KMS-11 (cell line): ENCODE data around the gene SLC4A2.

Source experiments
- H2AFZ ChIP-seq: fragments of 200-600 bp; sonication (generic); 2 replicates; pipeline ENCODE4 v1.6.1; 2016; ENCODE audit warnings: antibody characterized with exemption, mixed run types, low read depth
- H3K27ac ChIP-seq: fragments of 200-600 bp; sonication (generic); 2 replicates; pipeline ENCODE4 v1.6.1; 2016; ENCODE audit warnings: mild to moderate bottlenecking, mixed run types
- H3K27me3 ChIP-seq: fragments of 200-600 bp; sonication (generic); 2 replicates; pipeline ENCODE4 v1.6.1; 2017; ENCODE audit warnings: mild to moderate bottlenecking, low read depth, mixed run types, moderate library complexity; ENCODE audit not compliant: insufficient read depth
- H3K36me3 ChIP-seq: fragments of 200-600 bp; sonication (generic); 2 replicates; pipeline ENCODE4 v1.6.1; 2017; ENCODE audit warnings: mild to moderate bottlenecking, mixed run types; ENCODE audit not compliant: insufficient read depth
- H3K4me1 ChIP-seq: fragments of 200-600 bp; sonication (generic); 2 replicates; pipeline ENCODE4 v1.6.1; 2016; ENCODE audit warnings: mild to moderate bottlenecking, low read depth, mixed run types; ENCODE audit not compliant: poor library complexity, severe bottlenecking
- H3K4me2 ChIP-seq: fragments of 200-600 bp; sonication (generic); 2 replicates; pipeline ENCODE4 v1.7.0; 2016; ENCODE audit warnings: mild to moderate bottlenecking, mixed run types
- H3K4me3 ChIP-seq: fragments of 200-600 bp; sonication (generic); IDR thresholded peaks from 2 replicates; pipeline ENCODE4 v1.6.1; 2017; ENCODE audit warnings: low read depth, low read length, mixed read lengths; ENCODE audit not compliant: insufficient read depth
- H3K79me2 ChIP-seq: fragments of 200-600 bp; sonication (generic); 2 replicates; pipeline ENCODE4 v1.6.1; 2016; ENCODE audit warnings: low read depth, mixed run types; ENCODE audit not compliant: insufficient read depth
- H3K9ac ChIP-seq: fragments of 200-600 bp; sonication (generic); 2 replicates; pipeline ENCODE4 v1.6.1; 2016; ENCODE audit warnings: mild to moderate bottlenecking, mixed run types
- H4K20me1 ChIP-seq: fragments of 200-600 bp; sonication (generic); 2 replicates; pipeline ENCODE4 v1.6.1; 2016; ENCODE audit warnings: mild to moderate bottlenecking, mixed run types; ENCODE audit not compliant: insufficient read depth
- TF ChIP-seq, protein P1 (sequence below): fragments of 200-600 bp; sonication (generic); conservative IDR thresholded peaks from 2 replicates; pipeline ENCODE4 v1.6.1; 2017; ENCODE audit warnings: low read depth, mild to moderate bottlenecking, antibody characterized with exemption, low read length, moderate library complexity, mixed read lengths

The SLC4A2 gene

DNA sequence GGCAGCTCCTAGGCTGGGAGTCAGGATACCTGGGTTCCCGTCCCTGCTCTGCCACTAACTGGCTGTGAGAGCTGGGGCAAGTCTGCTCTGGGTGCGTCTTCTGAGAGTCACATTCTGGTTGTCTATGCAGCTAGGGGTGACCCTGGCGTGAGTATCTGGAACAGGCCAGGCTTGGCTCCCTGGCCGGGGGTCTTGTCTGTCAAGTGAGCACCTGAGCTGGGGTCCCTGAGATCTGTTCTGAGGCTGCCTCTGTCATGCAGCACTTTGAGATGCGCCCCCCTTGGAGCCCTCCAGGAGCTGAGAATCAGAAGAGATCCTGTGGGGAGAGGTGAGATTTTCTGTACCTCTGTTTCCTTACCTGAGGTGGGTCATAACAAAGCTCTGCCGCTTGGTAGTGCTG lies 34.4 kb downstream of the SLC4A2 start:
- Histone ChIP-seq H3K9ac (no peak overlapping the region), H3K27ac (no peak overlapping the region), H3K4me3 (no peak overlapping the region), H3K4me2 (no peak overlapping the region), H3K36me3 (no peaks in the 10 kb centered on the region; the same call in 1 of the 2 replicates), H2AFZ (no peak overlapping the region), H4K20me1 (peaks cover 20% of the 10 kb centered on the region), H3K79me2 (peaks cover 98% of the 10 kb centered on the region), H3K27me3 (no peaks in the 10 kb centered on the region), H3K4me1 (peaks cover 6% of the 10 kb centered on the region)
- TF ChIP-seq, protein P1, sequence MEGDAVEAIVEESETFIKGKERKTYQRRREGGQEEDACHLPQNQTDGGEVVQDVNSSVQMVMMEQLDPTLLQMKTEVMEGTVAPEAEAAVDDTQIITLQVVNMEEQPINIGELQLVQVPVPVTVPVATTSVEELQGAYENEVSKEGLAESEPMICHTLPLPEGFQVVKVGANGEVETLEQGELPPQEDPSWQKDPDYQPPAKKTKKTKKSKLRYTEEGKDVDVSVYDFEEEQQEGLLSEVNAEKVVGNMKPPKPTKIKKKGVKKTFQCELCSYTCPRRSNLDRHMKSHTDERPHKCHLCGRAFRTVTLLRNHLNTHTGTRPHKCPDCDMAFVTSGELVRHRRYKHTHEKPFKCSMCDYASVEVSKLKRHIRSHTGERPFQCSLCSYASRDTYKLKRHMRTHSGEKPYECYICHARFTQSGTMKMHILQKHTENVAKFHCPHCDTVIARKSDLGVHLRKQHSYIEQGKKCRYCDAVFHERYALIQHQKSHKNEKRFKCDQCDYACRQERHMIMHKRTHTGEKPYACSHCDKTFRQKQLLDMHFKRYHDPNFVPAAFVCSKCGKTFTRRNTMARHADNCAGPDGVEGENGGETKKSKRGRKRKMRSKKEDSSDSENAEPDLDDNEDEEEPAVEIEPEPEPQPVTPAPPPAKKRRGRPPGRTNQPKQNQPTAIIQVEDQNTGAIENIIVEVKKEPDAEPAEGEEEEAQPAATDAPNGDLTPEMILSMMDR, result no peak

DNA sequence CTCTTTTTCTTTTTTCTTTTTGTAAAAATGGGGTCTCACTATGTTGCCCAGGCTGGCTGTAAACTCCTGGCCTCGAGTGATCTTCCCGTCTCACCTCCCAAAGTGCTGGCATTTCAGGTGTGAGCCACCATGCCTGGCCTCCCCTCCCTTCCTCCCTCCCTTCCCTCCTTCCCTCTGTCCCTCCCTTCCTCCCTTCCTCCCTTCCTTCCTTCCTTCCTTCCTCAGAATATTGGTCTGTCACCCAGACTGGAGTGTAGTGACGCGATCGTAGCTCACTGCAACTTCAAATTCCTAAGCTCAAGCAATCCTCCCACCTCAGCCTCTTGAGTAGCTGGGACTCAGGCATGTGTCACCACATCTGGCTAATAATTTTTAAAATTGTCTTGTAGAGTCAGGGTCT lies 35.3 kb downstream of the SLC4A2 start:
- no peak overlapping the region for H2AFZ ChIP-seq
- H3K27ac ChIP-seq, result no peak overlapping the region
- H3K36me3 ChIP-seq, result no peaks in the 10 kb centered on the region; the same call in 1 of the 2 replicates
- H3K4me1 ChIP-seq, result no peaks in the 10 kb centered on the region
- no peak overlapping the region for H3K4me3 ChIP-seq
- peaks cover 94% of the 10 kb centered on the region for H3K79me2 ChIP-seq
- H3K27me3 ChIP-seq, result no peaks in the 10 kb centered on the region
- TF ChIP-seq, protein P1, result no peak
- H4K20me1 ChIP-seq, result peaks cover 21% of the 10 kb centered on the region
- H3K9ac ChIP-seq, result no peak overlapping the region
- H3K4me2 ChIP-seq, result no peak overlapping the region

DNA sequence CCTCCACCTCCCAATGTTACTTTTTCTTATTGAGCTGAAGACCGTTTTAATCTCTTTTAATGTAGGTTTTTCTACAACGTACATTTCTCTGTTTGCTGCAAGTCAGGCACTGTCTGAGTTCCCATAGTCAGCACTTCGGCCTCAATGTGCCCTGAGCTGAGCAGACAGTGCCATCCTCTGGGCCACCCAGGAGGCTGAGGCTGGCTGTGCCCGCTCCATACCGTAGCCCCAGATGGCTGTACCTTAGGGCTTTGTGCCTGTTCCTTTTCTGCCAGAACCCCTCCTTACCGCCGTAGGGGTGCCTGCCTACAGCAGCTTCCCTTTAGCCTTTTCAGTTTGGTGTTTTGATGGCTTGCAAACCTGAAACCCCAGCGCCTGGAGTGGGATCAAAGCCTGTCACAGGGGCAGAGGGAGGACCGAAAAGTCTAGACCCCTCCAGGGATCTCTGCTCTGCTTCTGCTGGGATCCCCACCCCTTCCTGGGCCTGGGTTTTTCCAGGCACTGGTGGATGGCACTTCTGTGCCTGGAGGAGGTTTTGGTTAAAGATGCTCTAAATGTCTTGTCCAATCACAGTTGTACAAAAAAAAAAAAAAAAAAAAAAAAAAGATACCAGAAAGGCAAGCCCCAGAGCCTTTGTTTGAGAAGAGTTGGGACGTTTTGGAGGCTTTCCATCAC lies 35.9 kb downstream of the SLC4A2 start:
- H3K36me3 ChIP-seq, result no peaks in the 10 kb centered on the region; the same call in 1 of the 2 replicates
- H4K20me1 ChIP-seq, result peaks cover 27% of the 10 kb centered on the region
- H3K27me3 ChIP-seq, result no peaks in the 10 kb centered on the region
- H3K4me2 ChIP-seq, result no peak overlapping the region
- no peak overlapping the region for H3K4me3 ChIP-seq
- H3K27ac ChIP-seq, result no peak overlapping the region
- TF ChIP-seq, protein P1, result no peak
- H2AFZ ChIP-seq, result no peak overlapping the region
- no peak overlapping the region for H3K9ac ChIP-seq
- H3K4me1 ChIP-seq, result no peaks in the 10 kb centered on the region
- H3K79me2 ChIP-seq, result peaks cover 94% of the 10 kb centered on the region

DNA sequence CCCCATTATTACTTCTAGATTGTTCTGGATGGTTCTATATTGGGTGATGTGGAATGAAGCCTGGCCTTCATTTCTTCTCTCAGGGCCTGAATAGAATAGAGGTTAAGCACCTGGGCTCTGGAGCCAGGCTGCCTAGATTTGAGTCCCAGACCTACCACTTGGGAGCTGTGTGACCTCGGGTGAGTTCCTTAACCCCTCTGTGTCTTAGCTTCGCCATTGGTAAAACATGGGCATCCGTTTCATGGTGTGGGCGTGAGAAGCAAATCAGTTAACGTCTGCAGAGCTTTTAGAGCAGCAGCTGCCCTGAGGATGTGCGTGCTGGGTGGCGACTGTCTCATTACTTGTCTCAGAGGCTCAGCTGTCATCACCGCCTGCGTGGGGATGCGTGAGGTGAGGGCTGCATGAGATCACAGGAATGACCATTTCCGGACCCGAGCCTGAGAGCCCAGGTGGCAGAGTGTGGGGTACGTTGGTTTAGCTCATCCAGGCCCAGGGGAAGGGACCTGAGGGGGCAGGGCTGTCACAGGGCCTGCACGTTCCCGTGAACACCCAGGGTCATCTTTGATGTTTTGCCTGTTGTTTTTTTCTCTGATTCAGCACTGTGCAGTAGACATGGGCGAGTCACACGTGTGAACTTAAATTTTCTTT lies 36.6 kb downstream of the SLC4A2 start:
- H3K36me3 ChIP-seq, result no peaks in the 10 kb centered on the region; the same call in 1 of the 2 replicates
- no peak overlapping the region for H2AFZ ChIP-seq
- H3K79me2 ChIP-seq, result peaks cover 92% of the 10 kb centered on the region
- H3K4me3 ChIP-seq, result no peak overlapping the region
- H3K27ac ChIP-seq, result no peak overlapping the region
- no peaks in the 10 kb centered on the region for H3K27me3 ChIP-seq
- H4K20me1 ChIP-seq, result peaks cover 29% of the 10 kb centered on the region
- TF ChIP-seq, protein P1, result no peak
- H3K9ac ChIP-seq, result no peak overlapping the region
- H3K4me1 ChIP-seq, result no peaks in the 10 kb centered on the region
- H3K4me2 ChIP-seq, result no peak overlapping the region
